GM23248 (cell line): ENCODE data around the gene RNF130. TPM values are rescaled to one million over a fixed set of nuclear protein-coding genes. Genes with fewer than 3 reads are reported as not detected.

Source experiments
- DNase-seq: peaks from one replicate; pipeline ENCODE4 v3.0.0-alpha.2; 2015
- H2AFZ ChIP-seq: fragments of 200-600 bp; sonication (generic); 2 replicates; pipeline ENCODE4 v1.6.1; 2016; ENCODE audit warnings: antibody characterized with exemption
- H3F3A ChIP-seq: fragments of 200-600 bp; sonication (generic); 2 replicates; pipeline ENCODE4 v1.6.1; 2016; ENCODE audit warnings: mild to moderate bottlenecking, antibody characterized with exemption, mixed run types; ENCODE audit not compliant: insufficient read depth
- H3K27ac ChIP-seq: fragments of 200-600 bp; sonication (generic); 2 replicates; pipeline ENCODE4 v1.5.1; 2016; ENCODE audit warnings: mild to moderate bottlenecking
- H3K27me3 ChIP-seq: fragments of 200-600 bp; sonication (generic); replicated peaks from 2 replicates; pipeline ENCODE4 v1.6.1; 2016; ENCODE audit warnings: mild to moderate bottlenecking; ENCODE audit not compliant: insufficient read depth
- H3K36me3 ChIP-seq: fragments of 200-600 bp; sonication (generic); 2 replicates; pipeline ENCODE4 v1.6.1; 2016; ENCODE audit warnings: low read depth, mild to moderate bottlenecking
- H3K4me1 ChIP-seq: fragments of 200-600 bp; sonication (generic); 2 replicates; pipeline ENCODE4 v1.6.1; 2016; ENCODE audit warnings: mild to moderate bottlenecking; ENCODE audit not compliant: insufficient read depth
- H3K4me2 ChIP-seq: fragments of 200-600 bp; sonication (generic); one replicate; pipeline ENCODE4 v1.6.1; 2016; ENCODE audit warnings: mild to moderate bottlenecking; ENCODE audit not compliant: unreplicated experiment
- H3K4me3 ChIP-seq: fragments of 200-600 bp; sonication (generic); 2 replicates; pipeline ENCODE4 v1.5.1; 2016; ENCODE audit warnings: mild to moderate bottlenecking
- H3K79me2 ChIP-seq: fragments of 200-600 bp; sonication (generic); 2 replicates; pipeline ENCODE4 v1.6.1; 2016; ENCODE audit warnings: mild to moderate bottlenecking; ENCODE audit not compliant: insufficient read depth
- H3K9ac ChIP-seq: fragments of 200-600 bp; sonication (generic); 2 replicates; pipeline ENCODE4 v1.6.1; 2016; ENCODE audit warnings: mild to moderate bottlenecking
- H3K9me2 ChIP-seq: fragments of 200-600 bp; sonication (generic); 2 replicates; pipeline ENCODE4 v1.6.1; 2016; ENCODE audit warnings: mixed run types, mild to moderate bottlenecking, moderate library complexity; ENCODE audit not compliant: insufficient read depth
- H3K9me3 ChIP-seq: fragments of 200-600 bp; sonication (generic); one replicate; pipeline ENCODE4 v1.6.1; 2017; ENCODE audit warnings: low read depth
- H4K20me1 ChIP-seq: fragments of 200-600 bp; sonication (generic); 2 replicates; pipeline ENCODE4 v1.6.0; 2016; ENCODE audit not compliant: insufficient read depth
- EZH2 ChIP-seq: fragments of 200-600 bp; sonication (generic); IDR thresholded peaks from 2 replicates; pipeline ENCODE4 v1.6.1; 2018; ENCODE audit warnings: antibody characterized with exemption, mild to moderate bottlenecking; ENCODE audit not compliant: insufficient read depth, poor library complexity, severe bottlenecking
- EZH2phosphoT487 ChIP-seq: fragments of 200-600 bp; sonication (generic); IDR thresholded peaks from 2 replicates; pipeline ENCODE4 v1.6.1; 2018; ENCODE audit warnings: antibody characterized with exemption, moderate library complexity, mild to moderate bottlenecking, low read depth; ENCODE audit not compliant: insufficient read depth
- WGBS, 2 experiments: methylation state at CpG; one replicate each; pipeline ENCODE4 v1.1.6; 2015 to 2017; ENCODE audit warnings: low lambda C conversion rate in 2 of 2, low coverage in 1 of 2; ENCODE audit errors: missing lambda C conversion rate in 2 of 2; 5-methylcytosine and 5-hydroxymethylcytosine counted together
- in situ Hi-C: fragments of 300-500 bp; cut with MboI; formaldehyde crosslinking; loops from 2 replicates; pipeline ENCODE4 v1.15.0; 2020
- polyA plus RNA-seq: library from polyadenylated mRNA; unstranded; fragments of >200 nt; fragmentation: Nextera tagmentation; extraction: Ambion mirVana; gene quantifications from 2 replicates; pipeline ENCODE4 v1.2.1, GENCODE V29; 2016
- total RNA-seq: library from RNA; depleted of rRNA; stranded (reverse); fragments of >200 nt; shearing (Covaris generic); gene quantifications from 2 replicates; pipeline ENCODE4 v1.2.3, GENCODE V29; 2014

The RNF130 gene
- total and polyA plus RNA-seq, 2 experiments from 2014 or later = 27.3 to 49.8 TPM

GRCh38 chr5:179913461-179913860, 158.1 kb downstream of the RNF130 start:
- Histone ChIP-seq H3K4me1 (peaks cover 10% of the 10 kb centered on the region), H3K9me2 (no peaks in the 10 kb centered on the region), H3K9me3 (no peaks in the 10 kb centered on the region), H3K4me3 (no peak overlapping the region), H3K79me2 (peaks cover 3% of the 10 kb centered on the region; the same call in 1 of the 2 replicates), H3F3A (no peaks in the 10 kb centered on the region), H3K27ac (no peak overlapping the region), H3K9ac (no peak overlapping the region), H3K27me3 (no peaks in the 10 kb centered on the region), H3K4me2 (no peak overlapping the region), H3K36me3 (no peaks in the 10 kb centered on the region), H2AFZ (peak overlapping the region; percentile 89; the same call in 1 of the 2 replicates), H4K20me1 (no peaks in the 10 kb centered on the region)
- WGBS, 2 experiments = 90 to 93% methylated on average over 9 of the region's 9 CpGs
- DNase-seq = no peak
- TF ChIP-seq EZH2 = no peak
- no peak for TF ChIP-seq EZH2phosphoT487
- in situ Hi-C loops = no loop called here

- H2AFZ ChIP-seq = no peak overlapping the region
- H3K27ac ChIP-seq = no peak overlapping the region
- H3K9me3 ChIP-seq = no peaks in the 10 kb centered on the region
- H3K9ac ChIP-seq = no peak overlapping the region
- no peaks in the 10 kb centered on the region for H4K20me1 ChIP-seq
- H3K9me2 ChIP-seq = no peaks in the 10 kb centered on the region
- no peak for DNase-seq
- no peaks in the 10 kb centered on the region for H3K27me3 ChIP-seq
- H3K4me3 ChIP-seq = no peak overlapping the region
- H3K79me2 ChIP-seq = peaks cover 6% of the 10 kb centered on the region; the same call in 1 of the 2 replicates
- TF ChIP-seq EZH2 (no peak), EZH2phosphoT487 (no peak)
- H3K4me1 ChIP-seq = peaks cover 10% of the 10 kb centered on the region
- no peak overlapping the region for H3K4me2 ChIP-seq
- no peaks in the 10 kb centered on the region for H3F3A ChIP-seq
- in situ Hi-C loops = no loop called here
- H3K36me3 ChIP-seq = no peaks in the 10 kb centered on the region
- 83 to 84% methylated on average over 19 of the region's 19 CpGs for WGBS, 2 experiments
Observed at GRCh38 chr5:179912951-179913350, 158.6 kb downstream of the RNF130 start.

- in situ Hi-C loops = no loop called here
- Histone ChIP-seq H2AFZ (no peak overlapping the region), H3K4me1 (peaks cover 10% of the 10 kb centered on the region), H3K36me3 (no peaks in the 10 kb centered on the region), H3K9me2 (no peaks in the 10 kb centered on the region), H3K79me2 (peaks cover 6% of the 10 kb centered on the region; the same call in 1 of the 2 replicates), H3F3A (no peaks in the 10 kb centered on the region), H3K9me3 (no peaks in the 10 kb centered on the region), H3K27me3 (no peaks in the 10 kb centered on the region), H3K4me2 (no peak overlapping the region), H3K27ac (no peak overlapping the region), H3K9ac (no peak overlapping the region), H4K20me1 (no peaks in the 10 kb centered on the region), H3K4me3 (no peak overlapping the region)
- TF ChIP-seq EZH2 = no peak
- 83 to 86% methylated on average over 7 of the region's 7 CpGs for WGBS, 2 experiments
- no peak for DNase-seq
Observed at GRCh38 chr5:179912386-179912785, 159.2 kb downstream of the RNF130 start.

- no peaks in the 10 kb centered on the region for H3K9me2 ChIP-seq
- no peak for DNase-seq
- no peak overlapping the region for H3K4me2 ChIP-seq
- H3K27me3 ChIP-seq = no peaks in the 10 kb centered on the region
- H3K4me1 ChIP-seq = peaks cover 13% of the 10 kb centered on the region
- TF ChIP-seq EZH2 (no peak), EZH2phosphoT487 (no peak)
- H3K79me2 ChIP-seq = peaks cover 35% of the 10 kb centered on the region
- no peaks in the 10 kb centered on the region for H3K9me3 ChIP-seq
- no peak overlapping the region for H2AFZ ChIP-seq
- no peaks in the 10 kb centered on the region for H3K36me3 ChIP-seq
- no peaks in the 10 kb centered on the region for H3F3A ChIP-seq
- H3K4me3 ChIP-seq = no peak overlapping the region
- 80 to 88% methylated on average over 6 of the region's 6 CpGs for WGBS, 2 experiments
- H3K27ac ChIP-seq = no peak overlapping the region
- no peaks in the 10 kb centered on the region for H4K20me1 ChIP-seq
- in situ Hi-C loops = no loop called here
- no peak overlapping the region for H3K9ac ChIP-seq
Observed at GRCh38 chr5:179909224-179909623, 162.3 kb downstream of the RNF130 start.

GRCh38 chr5:179908528-179908927, 163.0 kb downstream of the RNF130 start:
- WGBS, 2 experiments = 85 to 88% methylated on average over 16 of the region's 16 CpGs
- Histone ChIP-seq H3F3A (no peaks in the 10 kb centered on the region), H3K9me2 (no peaks in the 10 kb centered on the region), H3K36me3 (no peaks in the 10 kb centered on the region), H2AFZ (peak overlapping the region; percentile 93), H3K9me3 (no peaks in the 10 kb centered on the region), H3K79me2 (peaks cover 42% of the 10 kb centered on the region), H4K20me1 (no peaks in the 10 kb centered on the region), H3K4me3 (peak overlapping the region; percentile 77), H3K27ac (peak overlapping the region; percentile 48), H3K4me1 (peaks cover 6% of the 10 kb centered on the region), H3K4me2 (peak overlapping the region; percentile 89), H3K9ac (peak overlapping the region; percentile 72), H3K27me3 (no peaks in the 10 kb centered on the region)
- DNase-seq = peak; percentile 13
- in situ Hi-C loops = no loop called here
- TF ChIP-seq EZH2 = no peak
- no peak for TF ChIP-seq EZH2phosphoT487
